K562 (cell line): Measurements from ENCODE around the gene TPCN1. TPM values are rescaled to one million over a fixed set of nuclear protein-coding genes. Genes with fewer than 3 reads are reported as not detected.

ENCODE experiments used
- BACH1 ChIP-seq: fragments of 200-800 bp; sonication (Bioruptor generic); IDR thresholded peaks from 2 replicates; pipeline ENCODE4 v1.6.1; 2016; ENCODE audit warnings: missing genetic modification characterization, missing compliant biosample characterization
- BRD9 ChIP-seq: fragments of 450-650 bp; IDR thresholded peaks from 2 replicates; pipeline ENCODE4 v1.6.1; 2018; ENCODE audit warnings: low read depth; ENCODE audit not compliant: partially characterized antibody
- DPF2 ChIP-seq: fragments of 450-650 bp; IDR thresholded peaks from 2 replicates; pipeline ENCODE4 v1.6.1; 2016
- GTF2F1 ChIP-seq: IDR thresholded peaks from 2 replicates; pipeline ENCODE4 v1.6.1; 2011; ENCODE audit warnings: low read depth, low read length, improper control_type of control experiment
- HDGF ChIP-seq: fragments of 450-650 bp; IDR thresholded peaks from 2 replicates; pipeline ENCODE4 v1.6.1; 2016
- HLTF ChIP-seq: fragments of 450-650 bp; IDR thresholded peaks from 2 replicates; pipeline ENCODE4 v1.6.1; 2016
- JUN ChIP-seq, 2 experiments: sonication (generic) in 1 of 2; formaldehyde crosslinking in 1 of 2; IDR thresholded peaks; 2 replicates each; pipeline versions ENCODE4 v1.6.1 to v1.8.0; 2012 to 2022; ENCODE audit warnings: borderline replicate concordance in 2 of 2, mild to moderate bottlenecking in 2 of 2, improper control_type of control experiment in 1 of 2, low read depth in 1 of 2, low read length in 1 of 2, missing genetic modification reagents in 1 of 2
- MBD2 ChIP-seq: sonication (generic); IDR thresholded peaks from 2 replicates; pipeline ENCODE4 v1.6.1; 2016; ENCODE audit warnings: low read depth, borderline replicate concordance
- MECOM ChIP-seq: fragments of 250-450 bp; sonication (Bioruptor Pico); IDR thresholded peaks from 2 replicates; pipeline ENCODE4 v1.8.0; 2022; ENCODE audit warnings: inconsistent platforms
- MYBL2 ChIP-seq, 2 experiments: fragments of 450-650 bp in 1 of 2; sonication (generic) in 1 of 2; formaldehyde crosslinking in 1 of 2; IDR thresholded peaks; 2 replicates each; pipeline versions ENCODE4 v1.6.1 to v1.8.1; 2017 to 2022; ENCODE audit warnings: borderline replicate concordance in 1 of 2, inconsistent platforms in 1 of 2, low read depth in 1 of 2, mild to moderate bottlenecking in 1 of 2, missing genetic modification reagents in 1 of 2, moderate library complexity in 1 of 2
- PRPF4 ChIP-seq: fragments of 200-400 bp; formaldehyde crosslinking; IDR thresholded peaks from one replicate; pipeline ENCODE4 v1.6.1; 2017; ENCODE audit warnings: low read length, low read depth, mild to moderate bottlenecking; ENCODE audit not compliant: insufficient read depth, poor library complexity, severe bottlenecking
- RBBP5 ChIP-seq: fragments of 200-600 bp; sonication (generic); IDR thresholded peaks from 2 replicates; pipeline ENCODE4 v1.6.1; 2012; ENCODE audit warnings: borderline replicate concordance, mild to moderate bottlenecking, low read length, control low read depth, inconsistent platforms; ENCODE audit not compliant: insufficient read depth, poor library complexity, severe bottlenecking
- SMARCA5 ChIP-seq: fragments of 450-650 bp; IDR thresholded peaks from 2 replicates; pipeline ENCODE4 v1.6.1; 2016
- polyA plus RNA-seq, 8 experiments: library from polyadenylated mRNA; depleted of rRNA in 4 of 8; stranded (reverse) in 5 of 8; unstranded in 3 of 8; fragments of >200 nt; fragmentation: Nextera tagmentation in 2 of 8; fragmentation: Illumina TruSeq in 1 of 8; extraction: Ambion mirVana in 2 of 8; extraction: Trizol in 1 of 8; gene quantifications; 2 replicates each; pipeline versions ENCODE4 v1.2.1 to v1.2.3, GENCODE V29; 2011 to 2014; ENCODE audit warnings: inconsistent platforms in 1 of 8, missing spikeins in 1 of 8
- total RNA-seq, 7 experiments: library from RNA; depleted of rRNA in 6 of 7; stranded (reverse); fragments of >200 nt in 6 of 7; fragmentation: Illumina TruSeq in 2 of 7; extraction: Trizol in 2 of 7; gene quantifications; 2 replicates each; pipeline versions ENCODE4 v1.2.1 to v1.2.3, GENCODE V29; 2011 to 2021; ENCODE audit warnings: low replicate concordance in 1 of 7
- TF ChIP-seq, protein P1 (sequence below): sonication (generic); formaldehyde crosslinking; IDR thresholded peaks from 2 replicates; pipeline ENCODE4 v1.9.0; 2022; ENCODE audit warnings: mild to moderate bottlenecking, missing genetic modification reagents
- TF ChIP-seq, protein P2 (sequence below): fragments of 450-650 bp; formaldehyde crosslinking; IDR thresholded peaks from 2 replicates; pipeline ENCODE4 v1.4.0; 2022; ENCODE audit warnings: mild to moderate bottlenecking, moderate library complexity
- TF ChIP-seq, protein P3 (sequence below): fragments of 250-450 bp; sonication (Bioruptor Pico); IDR thresholded peaks from 2 replicates; pipeline ENCODE4 v1.4.0; 2020; ENCODE audit warnings: mild to moderate bottlenecking
- TF ChIP-seq, protein P4 (sequence below): fragments of 250-450 bp; sonication (Bioruptor Pico); IDR thresholded peaks from 2 replicates; pipeline ENCODE4 v1.5.1; 2021; ENCODE audit warnings: mild to moderate bottlenecking
- TF ChIP-seq, protein P5 (sequence below): sonication (generic); formaldehyde crosslinking; IDR thresholded peaks from 2 replicates; pipeline ENCODE4 v1.8.1; 2023; ENCODE audit warnings: mild to moderate bottlenecking, missing genetic modification reagents
- TF ChIP-seq, protein P6 (sequence below): fragments of 200-800 bp; sonication (Bioruptor generic); IDR thresholded peaks from 2 replicates; pipeline ENCODE4 v1.6.1; 2017; ENCODE audit warnings: missing genetic modification characterization, missing compliant biosample characterization

The TPCN1 gene
- total and polyA plus RNA-seq, 9 of the 15 experiments (the other 6 are each of a cell fraction or from before 2014, with no cell fraction given) = 0.80 to 23.8 (median 7.4) TPM

DNA sequence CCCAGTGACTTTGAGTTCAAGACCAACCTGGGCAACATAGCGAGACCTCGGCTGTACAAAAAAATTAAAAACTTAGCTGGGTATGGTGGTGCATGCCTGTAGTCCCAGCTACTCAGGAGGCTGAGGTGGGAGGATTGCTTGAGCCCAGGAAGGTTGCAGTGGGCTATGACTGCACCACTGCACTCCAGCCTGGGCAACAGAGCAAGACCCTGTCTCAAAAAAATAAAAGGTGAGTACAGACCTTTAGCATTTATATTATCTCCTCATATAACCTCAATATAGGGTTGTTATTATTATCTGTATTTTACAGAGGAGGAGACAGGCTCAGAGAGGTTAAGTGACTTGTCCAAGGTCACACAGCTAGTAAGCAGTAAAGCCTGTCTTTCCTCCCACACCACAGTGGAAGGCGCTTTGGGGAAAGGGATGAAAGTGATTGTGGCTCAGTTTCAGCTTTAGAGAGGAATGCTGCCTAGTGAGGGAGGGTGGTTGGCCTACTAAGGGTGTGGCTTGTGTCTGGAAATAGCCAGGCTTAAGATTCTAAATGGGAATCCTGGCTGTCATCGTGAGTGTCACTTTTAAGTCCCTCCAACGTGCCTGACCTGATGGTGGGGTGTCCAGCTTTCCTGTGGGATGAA is 7.2 kb downstream of the TPCN1 start (continued):
- TF ChIP-seq, protein P1, sequence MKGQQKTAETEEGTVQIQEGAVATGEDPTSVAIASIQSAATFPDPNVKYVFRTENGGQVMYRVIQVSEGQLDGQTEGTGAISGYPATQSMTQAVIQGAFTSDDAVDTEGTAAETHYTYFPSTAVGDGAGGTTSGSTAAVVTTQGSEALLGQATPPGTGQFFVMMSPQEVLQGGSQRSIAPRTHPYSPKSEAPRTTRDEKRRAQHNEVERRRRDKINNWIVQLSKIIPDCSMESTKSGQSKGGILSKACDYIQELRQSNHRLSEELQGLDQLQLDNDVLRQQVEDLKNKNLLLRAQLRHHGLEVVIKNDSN (CRISPR knock-in tag) = no peak
- TF ChIP-seq, protein P2, sequence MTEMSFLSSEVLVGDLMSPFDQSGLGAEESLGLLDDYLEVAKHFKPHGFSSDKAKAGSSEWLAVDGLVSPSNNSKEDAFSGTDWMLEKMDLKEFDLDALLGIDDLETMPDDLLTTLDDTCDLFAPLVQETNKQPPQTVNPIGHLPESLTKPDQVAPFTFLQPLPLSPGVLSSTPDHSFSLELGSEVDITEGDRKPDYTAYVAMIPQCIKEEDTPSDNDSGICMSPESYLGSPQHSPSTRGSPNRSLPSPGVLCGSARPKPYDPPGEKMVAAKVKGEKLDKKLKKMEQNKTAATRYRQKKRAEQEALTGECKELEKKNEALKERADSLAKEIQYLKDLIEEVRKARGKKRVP = no peak
- TF ChIP-seq GTF2F1 (no peak), HDGF (0 out of 2 replicates have a peak, but pooled peaks have one; percentile 53), JUN (IDR thresholded peaks at IDR 0.05; ENCODE audit: borderline replicate concordance, low read depth, low read length) (no peak), JUN (CRISPR knock-in tag; IDR thresholded peaks at IDR 0.05; ENCODE audit: borderline replicate concordance) (no peak), DPF2 (no peak), BRD9 (peak; percentile 22), HLTF (no peak), SMARCA5 (peak; percentile 75; the same call in 1 of the 2 replicates), BACH1 (no peak), MECOM (CRISPR knock-in tag) (no peak), RBBP5 (no peak), MBD2 (no peak), MYBL2 (IDR thresholded peaks at IDR 0.05; ENCODE audit: low read depth) (no peak), MYBL2 (CRISPR knock-in tag; IDR thresholded peaks at IDR 0.05; ENCODE audit: borderline replicate concordance) (no peak), PRPF4 (no peak)
- TF ChIP-seq, protein P3, sequence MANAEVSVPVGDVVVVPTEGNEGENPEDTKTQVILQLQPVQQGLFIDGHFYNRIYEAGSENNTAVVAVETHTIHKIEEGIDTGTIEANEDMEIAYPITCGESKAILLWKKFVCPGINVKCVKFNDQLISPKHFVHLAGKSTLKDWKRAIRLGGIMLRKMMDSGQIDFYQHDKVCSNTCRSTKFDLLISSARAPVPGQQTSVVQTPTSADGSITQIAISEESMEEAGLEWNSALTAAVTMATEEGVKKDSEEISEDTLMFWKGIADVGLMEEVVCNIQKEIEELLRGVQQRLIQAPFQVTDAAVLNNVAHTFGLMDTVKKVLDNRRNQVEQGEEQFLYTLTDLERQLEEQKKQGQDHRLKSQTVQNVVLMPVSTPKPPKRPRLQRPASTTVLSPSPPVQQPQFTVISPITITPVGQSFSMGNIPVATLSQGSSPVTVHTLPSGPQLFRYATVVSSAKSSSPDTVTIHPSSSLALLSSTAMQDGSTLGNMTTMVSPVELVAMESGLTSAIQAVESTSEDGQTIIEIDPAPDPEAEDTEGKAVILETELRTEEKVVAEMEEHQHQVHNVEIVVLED = no peak
- TF ChIP-seq, protein P4, sequence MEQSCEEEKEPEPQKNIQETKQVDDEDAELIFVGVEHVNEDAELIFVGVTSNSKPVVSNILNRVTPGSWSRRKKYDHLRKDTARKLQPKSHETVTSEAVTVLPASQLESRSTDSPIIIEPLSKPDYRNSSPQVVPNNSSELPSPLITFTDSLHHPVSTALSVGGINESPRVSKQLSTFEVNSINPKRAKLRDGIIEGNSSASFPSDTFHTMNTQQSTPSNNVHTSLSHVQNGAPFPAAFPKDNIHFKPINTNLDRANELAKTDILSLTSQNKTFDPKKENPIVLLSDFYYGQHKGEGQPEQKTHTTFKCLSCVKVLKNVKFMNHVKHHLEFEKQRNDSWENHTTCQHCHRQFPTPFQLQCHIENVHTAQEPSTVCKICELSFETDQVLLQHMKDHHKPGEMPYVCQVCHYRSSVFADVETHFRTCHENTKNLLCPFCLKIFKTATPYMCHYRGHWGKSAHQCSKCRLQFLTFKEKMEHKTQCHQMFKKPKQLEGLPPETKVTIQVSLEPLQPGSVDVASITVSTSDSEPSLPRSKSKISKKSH (CRISPR knock-in tag) = no peak
- TF ChIP-seq, protein P5, sequence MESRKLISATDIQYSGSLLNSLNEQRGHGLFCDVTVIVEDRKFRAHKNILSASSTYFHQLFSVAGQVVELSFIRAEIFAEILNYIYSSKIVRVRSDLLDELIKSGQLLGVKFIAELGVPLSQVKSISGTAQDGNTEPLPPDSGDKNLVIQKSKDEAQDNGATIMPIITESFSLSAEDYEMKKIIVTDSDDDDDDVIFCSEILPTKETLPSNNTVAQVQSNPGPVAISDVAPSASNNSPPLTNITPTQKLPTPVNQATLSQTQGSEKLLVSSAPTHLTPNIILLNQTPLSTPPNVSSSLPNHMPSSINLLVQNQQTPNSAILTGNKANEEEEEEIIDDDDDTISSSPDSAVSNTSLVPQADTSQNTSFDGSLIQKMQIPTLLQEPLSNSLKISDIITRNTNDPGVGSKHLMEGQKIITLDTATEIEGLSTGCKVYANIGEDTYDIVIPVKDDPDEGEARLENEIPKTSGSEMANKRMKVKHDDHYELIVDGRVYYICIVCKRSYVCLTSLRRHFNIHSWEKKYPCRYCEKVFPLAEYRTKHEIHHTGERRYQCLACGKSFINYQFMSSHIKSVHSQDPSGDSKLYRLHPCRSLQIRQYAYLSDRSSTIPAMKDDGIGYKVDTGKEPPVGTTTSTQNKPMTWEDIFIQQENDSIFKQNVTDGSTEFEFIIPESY (CRISPR knock-in tag) = no peak
- TF ChIP-seq, protein P6, sequence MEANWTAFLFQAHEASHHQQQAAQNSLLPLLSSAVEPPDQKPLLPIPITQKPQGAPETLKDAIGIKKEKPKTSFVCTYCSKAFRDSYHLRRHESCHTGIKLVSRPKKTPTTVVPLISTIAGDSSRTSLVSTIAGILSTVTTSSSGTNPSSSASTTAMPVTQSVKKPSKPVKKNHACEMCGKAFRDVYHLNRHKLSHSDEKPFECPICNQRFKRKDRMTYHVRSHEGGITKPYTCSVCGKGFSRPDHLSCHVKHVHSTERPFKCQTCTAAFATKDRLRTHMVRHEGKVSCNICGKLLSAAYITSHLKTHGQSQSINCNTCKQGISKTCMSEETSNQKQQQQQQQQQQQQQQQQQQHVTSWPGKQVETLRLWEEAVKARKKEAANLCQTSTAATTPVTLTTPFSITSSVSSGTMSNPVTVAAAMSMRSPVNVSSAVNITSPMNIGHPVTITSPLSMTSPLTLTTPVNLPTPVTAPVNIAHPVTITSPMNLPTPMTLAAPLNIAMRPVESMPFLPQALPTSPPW (CRISPR knock-in tag) = no peak
